Prostate gland (tissue), 2 donors: ENCODE data around the gene KCNK18.

Source experiments
- POLR2A ChIP-seq: fragments of 450-650 bp; IDR thresholded peaks from one replicate; pipeline ENCODE4 v1.6.1; 2016; ENCODE audit warnings: antibody characterized with exemption, mild to moderate bottlenecking
- POLR2AphosphoS5 ChIP-seq: sonication (generic); formaldehyde crosslinking; IDR thresholded peaks from one replicate; pipeline ENCODE4 v1.6.1; 2017; ENCODE audit warnings: antibody characterized with exemption
- TF ChIP-seq, protein P1 (sequence below), 4 experiments: fragments of 200-600 bp in 2 of 4; fragments of 450-650 bp in 2 of 4; sonication (generic) in 2 of 4; IDR thresholded peaks; 1 replicate in 3 of 4; 2 replicates in 1 of 4; pipeline ENCODE4 v1.5.1; 2016 to 2019; ENCODE audit warnings: antibody characterized with exemption in 4 of 4, mild to moderate bottlenecking in 2 of 4, moderate library complexity in 2 of 4

DNA sequence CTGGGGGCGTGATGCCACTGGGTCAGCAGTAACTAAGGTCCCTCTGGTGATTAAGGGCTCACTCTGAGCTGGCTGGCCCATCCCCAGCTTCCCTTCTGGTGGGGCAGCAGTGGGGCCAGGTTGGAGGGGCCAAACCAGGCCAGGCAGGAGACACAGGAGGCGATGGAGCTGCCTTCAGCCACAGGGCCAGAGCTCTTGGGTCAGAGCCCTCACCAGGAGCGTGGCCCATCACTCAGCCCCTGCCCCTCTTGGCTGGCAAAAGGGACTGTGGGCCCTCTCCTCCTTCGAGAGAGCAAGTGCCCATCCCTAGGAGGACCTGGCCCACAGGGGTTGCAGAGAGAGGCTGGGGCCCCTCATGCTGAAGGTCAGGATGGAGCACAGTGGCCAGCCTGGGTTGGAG is 4.5 kb downstream of the KCNK18 start:
- TF ChIP-seq, protein P1, sequence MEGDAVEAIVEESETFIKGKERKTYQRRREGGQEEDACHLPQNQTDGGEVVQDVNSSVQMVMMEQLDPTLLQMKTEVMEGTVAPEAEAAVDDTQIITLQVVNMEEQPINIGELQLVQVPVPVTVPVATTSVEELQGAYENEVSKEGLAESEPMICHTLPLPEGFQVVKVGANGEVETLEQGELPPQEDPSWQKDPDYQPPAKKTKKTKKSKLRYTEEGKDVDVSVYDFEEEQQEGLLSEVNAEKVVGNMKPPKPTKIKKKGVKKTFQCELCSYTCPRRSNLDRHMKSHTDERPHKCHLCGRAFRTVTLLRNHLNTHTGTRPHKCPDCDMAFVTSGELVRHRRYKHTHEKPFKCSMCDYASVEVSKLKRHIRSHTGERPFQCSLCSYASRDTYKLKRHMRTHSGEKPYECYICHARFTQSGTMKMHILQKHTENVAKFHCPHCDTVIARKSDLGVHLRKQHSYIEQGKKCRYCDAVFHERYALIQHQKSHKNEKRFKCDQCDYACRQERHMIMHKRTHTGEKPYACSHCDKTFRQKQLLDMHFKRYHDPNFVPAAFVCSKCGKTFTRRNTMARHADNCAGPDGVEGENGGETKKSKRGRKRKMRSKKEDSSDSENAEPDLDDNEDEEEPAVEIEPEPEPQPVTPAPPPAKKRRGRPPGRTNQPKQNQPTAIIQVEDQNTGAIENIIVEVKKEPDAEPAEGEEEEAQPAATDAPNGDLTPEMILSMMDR (IDR thresholded peaks at IDR 0.05), result no peak
- TF ChIP-seq POLR2A, result no peak
- no peak for TF ChIP-seq POLR2AphosphoS5
